ENCODE data around the gene CAPN6. TPM values are rescaled to one million over a fixed set of nuclear protein-coding genes. Genes with fewer than 3 reads are reported as not detected.

CAPN6 gene
- total and polyA plus RNA-seq, 8 donors, result 0.45 to 84.8 (median 2.5) TPM; not detected in 1

GRCh38 chrX:111264385-111264784 is 5.9 kb downstream of the CAPN6 start:
- intact Hi-C loops (cut with DNase I; ENCODE audit: low total_unique reads), result no loop called here
- Histone ChIP-seq H3K36me3 (no peaks in the 10 kb centered on the region), H3K4me3 (no peak overlapping the region), H3K4me1 (no peaks in the 10 kb centered on the region), H3K9me3 (no peaks in the 10 kb centered on the region), H3K27me3 (peaks cover 0 to 9% (median 0%) of the 10 kb centered on the region in 3 donors), H3K27ac (no peak overlapping the region)
- TF ChIP-seq CTCF (IDR thresholded peaks at IDR 0.05) (no peak), EP300 (IDR thresholded peaks at IDR 0.05) (no peak), POLR2A (IDR thresholded peaks at IDR 0.05) (no peak), POLR2AphosphoS5 (IDR thresholded peaks at IDR 0.05) (no peak)
- 68 to 87% (median 76%) methylated on average over 2 of the region's 2 CpGs for WGBS, 5 donors
- no peak for DNase-seq

DNA sequence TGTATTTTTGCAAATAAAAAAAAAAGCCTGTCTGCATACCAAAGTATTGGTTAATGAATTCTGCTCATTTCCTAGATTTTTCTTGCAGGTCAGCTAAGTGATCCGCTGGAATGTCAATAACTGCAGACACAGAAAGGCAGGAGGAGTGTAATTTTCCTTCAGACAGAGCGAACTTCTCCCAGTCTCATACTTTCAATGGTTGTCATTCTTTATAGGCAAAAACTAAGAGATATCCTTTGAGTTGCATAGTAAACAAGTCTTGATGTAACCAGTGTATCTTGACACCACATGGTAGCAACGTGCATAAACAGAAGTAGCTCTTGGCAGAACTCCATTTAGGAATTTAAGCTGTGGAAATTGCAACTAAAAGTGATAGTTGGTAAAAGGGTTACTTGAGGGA is 8.2 kb downstream of the CAPN6 start:
- no peaks in the 10 kb centered on the region for H3K36me3 ChIP-seq
- H3K4me3 ChIP-seq, result no peak overlapping the region
- TF ChIP-seq POLR2A (IDR thresholded peaks at IDR 0.05) (no peak), CTCF (IDR thresholded peaks at IDR 0.05) (no peak), EP300 (IDR thresholded peaks at IDR 0.05) (no peak), POLR2AphosphoS5 (IDR thresholded peaks at IDR 0.05) (no peak)
- H3K4me1 ChIP-seq, result no peaks in the 10 kb centered on the region
- 37 to 79% (median 63%) methylated on average over 3 of the region's 3 CpGs for WGBS, 5 donors
- intact Hi-C loops (cut with DNase I; ENCODE audit: low total_unique reads), result no loop called here
- H3K27me3 ChIP-seq, result peaks cover 0 to 4% (median 0%) of the 10 kb centered on the region in 3 donors
- no peak for DNase-seq
- no peaks in the 10 kb centered on the region for H3K9me3 ChIP-seq
- no peak overlapping the region for H3K27ac ChIP-seq

- H3K27ac ChIP-seq, result no peak overlapping the region
- no peaks in the 10 kb centered on the region for H3K4me1 ChIP-seq
- H3K4me3 ChIP-seq, result no peak overlapping the region
- H3K9me3 ChIP-seq, result no peaks in the 10 kb centered on the region
- no peak for DNase-seq
- intact Hi-C loops (cut with DNase I; ENCODE audit: low total_unique reads), result no loop called here
- H3K36me3 ChIP-seq, result no peaks in the 10 kb centered on the region
- H3K27me3 ChIP-seq, result peaks cover 0 to 4% (median 0%) of the 10 kb centered on the region in 3 donors
- TF ChIP-seq POLR2A (IDR thresholded peaks at IDR 0.05) (no peak), EP300 (IDR thresholded peaks at IDR 0.05) (no peak), CTCF (IDR thresholded peaks at IDR 0.05) (no peak), POLR2AphosphoS5 (IDR thresholded peaks at IDR 0.05) (no peak)
- WGBS, 5 donors, result 50 to 88% (median 81%) methylated on average over 3 of the region's 3 CpGs
Measured at GRCh38 chrX:111260451-111260850, 9.8 kb downstream of the CAPN6 start.

GRCh38 chrX:111259559-111259958 is 10.7 kb downstream of the CAPN6 start:
- Histone ChIP-seq H3K27ac (no peak overlapping the region), H3K27me3 (peaks cover 0 to 4% (median 0%) of the 10 kb centered on the region in 3 donors), H3K4me1 (no peaks in the 10 kb centered on the region), H3K9me3 (no peaks in the 10 kb centered on the region), H3K36me3 (no peaks in the 10 kb centered on the region), H3K4me3 (no peak overlapping the region)
- TF ChIP-seq CTCF (IDR thresholded peaks at IDR 0.05), result no peak
- TF ChIP-seq POLR2A (IDR thresholded peaks at IDR 0.05), result no peak
- TF ChIP-seq POLR2AphosphoS5 (IDR thresholded peaks at IDR 0.05), result no peak
- no peak for TF ChIP-seq EP300 (IDR thresholded peaks at IDR 0.05)
- intact Hi-C loops (cut with DNase I; ENCODE audit: low total_unique reads), result no loop called here
- 65 to 84% (median 76%) methylated on average over 3 of the region's 3 CpGs for WGBS, 5 donors
- DNase-seq, result no peak
